WTC11 (cell line): Measurements from ENCODE around the gene MBP. TPM values are rescaled to one million over a fixed set of nuclear protein-coding genes. Genes with fewer than 3 reads are reported as not detected.

Experiments used
- ATAC-seq: fragments of 200-7000 bp; cut with Tn5 transposase; 2 replicates; pipeline ENCODE4 v1.10.0; 2021; ENCODE audit warnings: mild to moderate bottlenecking, moderate library complexity
- CTCF ChIA-PET: fragments of 300-600 bp; sonication (Branson Sonifier 250); formaldehyde crosslinking; loops from one replicate; lab custom pipeline; 2021; ENCODE audit warnings: antibody characterized with exemption; lab: Charles Lee
- POLR2A ChIA-PET: fragments of 350-600 bp; sonication (Branson Sonifier 250); formaldehyde crosslinking; loops from one replicate; lab custom pipeline; 2021; ENCODE audit warnings: antibody characterized with exemption; lab: Charles Lee
- DNase-seq: peaks from one replicate; pipeline ENCODE4 v3.0.0; 2021; ENCODE audit warnings: low spot score
- H3K27ac Mint-ChIP-seq: 2 replicates; pipeline ENCODE4 v1.8.0; 2021; ENCODE audit warnings: mixed read lengths
- H3K27me3 Mint-ChIP-seq: 2 replicates; pipeline ENCODE4 v1.8.0; 2021; ENCODE audit warnings: low read depth, mild to moderate bottlenecking, moderate library complexity, mixed read lengths
- H3K36me3 Mint-ChIP-seq: 2 replicates; pipeline ENCODE4 v1.8.0; 2021; ENCODE audit warnings: mixed read lengths
- H3K4me1 Mint-ChIP-seq: 2 replicates; pipeline ENCODE4 v1.8.0; 2022; ENCODE audit warnings: mixed read lengths
- H3K4me3 Mint-ChIP-seq: 2 replicates; pipeline ENCODE4 v1.8.0; 2021; ENCODE audit warnings: mild to moderate bottlenecking, moderate library complexity, mixed read lengths
- H3K9me3 Mint-ChIP-seq: 2 replicates; pipeline ENCODE4 v1.8.0; 2021; ENCODE audit warnings: mixed read lengths
- AFF4 ChIP-seq: sonication (generic); formaldehyde crosslinking; IDR thresholded peaks from 2 replicates; pipeline ENCODE4 v1.8.1; 2023; ENCODE audit warnings: mild to moderate bottlenecking, missing genetic modification reagents, borderline replicate concordance
- ATF3 ChIP-seq: sonication (generic); formaldehyde crosslinking; conservative IDR thresholded peaks from 2 replicates; pipeline ENCODE4 v1.8.1; 2022; ENCODE audit warnings: mild to moderate bottlenecking, missing genetic modification reagents
- ATF6 ChIP-seq: sonication (generic); formaldehyde crosslinking; IDR thresholded peaks from 2 replicates; pipeline ENCODE4 v1.8.1; 2023; ENCODE audit warnings: mild to moderate bottlenecking, missing genetic modification reagents
- FOXK1 ChIP-seq: sonication (generic); formaldehyde crosslinking; IDR thresholded peaks from 2 replicates; pipeline ENCODE4 v1.8.0; 2022; ENCODE audit warnings: mild to moderate bottlenecking, moderate library complexity, missing genetic modification reagents
- HMGA2 ChIP-seq: fragments of 250-450 bp; sonication (Bioruptor Pico); IDR thresholded peaks from 2 replicates; pipeline ENCODE4 v1.4.0; 2021; ENCODE audit warnings: mild to moderate bottlenecking, moderate library complexity
- IRF1 ChIP-seq: sonication (generic); formaldehyde crosslinking; IDR thresholded peaks from 2 replicates; pipeline ENCODE4 v1.8.0; 2023; ENCODE audit warnings: missing genetic modification reagents
- KAT7 ChIP-seq: sonication (generic); formaldehyde crosslinking; IDR thresholded peaks from 2 replicates; pipeline ENCODE4 v1.8.1; 2023; ENCODE audit warnings: missing genetic modification reagents, mild to moderate bottlenecking, borderline replicate concordance
- MLX ChIP-seq: sonication (generic); formaldehyde crosslinking; IDR thresholded peaks from 2 replicates; pipeline ENCODE4 v1.8.1; 2023; ENCODE audit warnings: mild to moderate bottlenecking, missing genetic modification reagents, moderate library complexity
- NFATC4 ChIP-seq: fragments of 250-450 bp; sonication (Bioruptor Pico); IDR thresholded peaks from 2 replicates; pipeline ENCODE4 v1.9.0; 2021; ENCODE audit warnings: mild to moderate bottlenecking
- NFYB ChIP-seq: sonication (generic); formaldehyde crosslinking; conservative IDR thresholded peaks from 2 replicates; pipeline ENCODE4 v1.8.0; 2022; ENCODE audit warnings: low read depth, missing genetic modification reagents
- PRRX2 ChIP-seq: fragments of 250-450 bp; sonication (Bioruptor Pico); IDR thresholded peaks from 2 replicates; pipeline ENCODE4 v1.8.0; 2021; ENCODE audit warnings: mild to moderate bottlenecking
- RELA ChIP-seq: sonication (generic); formaldehyde crosslinking; IDR thresholded peaks from 2 replicates; pipeline ENCODE4 v1.8.1; 2022; ENCODE audit warnings: missing genetic modification reagents, mild to moderate bottlenecking, borderline replicate concordance
- SMAD3 ChIP-seq: sonication (generic); formaldehyde crosslinking; IDR thresholded peaks from 2 replicates; pipeline ENCODE4 v1.8.0; 2022; ENCODE audit warnings: missing genetic modification reagents, mild to moderate bottlenecking, borderline replicate concordance
- STAT6 ChIP-seq: sonication (generic); formaldehyde crosslinking; conservative IDR thresholded peaks from 2 replicates; pipeline ENCODE4 v1.8.1; 2023; ENCODE audit warnings: mild to moderate bottlenecking, low read depth, missing genetic modification reagents, moderate library complexity
- TEAD1 ChIP-seq: sonication (generic); formaldehyde crosslinking; IDR thresholded peaks from 2 replicates; pipeline ENCODE4 v1.8.0; 2022; ENCODE audit warnings: mild to moderate bottlenecking, missing genetic modification reagents
- USF1 ChIP-seq: sonication (generic); formaldehyde crosslinking; IDR thresholded peaks from 2 replicates; pipeline ENCODE4 v1.8.0; 2022; ENCODE audit warnings: mild to moderate bottlenecking, missing genetic modification reagents
- ZBTB21 ChIP-seq: sonication (generic); formaldehyde crosslinking; IDR thresholded peaks from 2 replicates; pipeline ENCODE4 v1.8.1; 2023; ENCODE audit warnings: mild to moderate bottlenecking, missing genetic modification reagents, borderline replicate concordance
- ZNF263 ChIP-seq: sonication (generic); formaldehyde crosslinking; IDR thresholded peaks from 2 replicates; pipeline ENCODE4 v1.8.1; 2022; ENCODE audit warnings: low read depth, mild to moderate bottlenecking, moderate library complexity, missing genetic modification reagents
- ZNF281 ChIP-seq: sonication (generic); formaldehyde crosslinking; IDR thresholded peaks from 2 replicates; pipeline ENCODE4 v1.8.0; 2023; ENCODE audit warnings: mild to moderate bottlenecking, missing genetic modification reagents
- total RNA-seq: library from RNA; stranded (reverse); gene quantifications from 3 replicates; pipeline ENCODE4 v1.2.3, GENCODE V29; 2021

MBP gene
- total RNA-seq, 1 experiment from 2014 or later, result 19.6 TPM

- no peak overlapping the region for H3K4me3 Mint-ChIP-seq
- DNase-seq (no peak), ATAC-seq (no peak)
- H3K36me3 Mint-ChIP-seq, result peaks cover 7% of the 10 kb centered on the region
- H3K4me1 Mint-ChIP-seq, result peaks cover 68% of the 10 kb centered on the region
- H3K27ac Mint-ChIP-seq, result 0 out of 2 replicates have a peak overlapping the region, but pooled peaks have one; percentile 26
- TF ChIP-seq ATF3 (CRISPR knock-in tag) (no peak), USF1 (CRISPR knock-in tag) (no peak), TEAD1 (CRISPR knock-in tag) (no peak), ZNF281 (CRISPR knock-in tag) (no peak), ZBTB21 (no peak), MLX (no peak)
- no peaks in the 10 kb centered on the region for H3K27me3 Mint-ChIP-seq
- ChIA-PET CTCF (interaction anchor here (1.3 kb wide), 1 partner anchor 20 kb away, joined by 3 read pairs; no protein-coding TSS in a partner anchor), POLR2A (no interaction called here)
- H3K9me3 Mint-ChIP-seq, result no peaks in the 10 kb centered on the region
These were observed 21.1 kb downstream of the MBP start for GRCh38 chr18:77111449-77111848.

- no peak for DNase-seq
- Mint-ChIP-seq H3K27me3 (no peaks in the 10 kb centered on the region), H3K9me3 (no peaks in the 10 kb centered on the region), H3K4me1 (peaks cover 63% of the 10 kb centered on the region), H3K27ac (0 out of 2 replicates have a peak overlapping the region, but pooled peaks have one; percentile 26), H3K36me3 (peaks cover 4% of the 10 kb centered on the region; the same call in 1 of the 2 replicates), H3K4me3 (no peak overlapping the region)
- no peak for ATAC-seq
- ChIA-PET POLR2A (no interaction called here), CTCF (no interaction called here)
- no peak for TF ChIP-seq PRRX2
- no peak for TF ChIP-seq SMAD3
- TF ChIP-seq NFATC4 (CRISPR knock-in tag), result no peak
- TF ChIP-seq STAT6, result no peak
These were observed 21.6 kb downstream of the MBP start for GRCh38 chr18:77110936-77111335.

- no peaks in the 10 kb centered on the region for H3K9me3 Mint-ChIP-seq
- peak; percentile 42 for ATAC-seq
- H3K36me3 Mint-ChIP-seq, result peaks cover 3% of the 10 kb centered on the region; the same call in 1 of the 2 replicates
- TF ChIP-seq KAT7 (CRISPR knock-in tag), result no peak
- no peak for TF ChIP-seq SMAD3
- TF ChIP-seq ZNF263 (CRISPR knock-in tag), result no peak
- no peak for TF ChIP-seq ATF6 (CRISPR knock-in tag)
- no peak for TF ChIP-seq HMGA2 (CRISPR knock-in tag)
- no peak for TF ChIP-seq RELA
- TF ChIP-seq FOXK1 (CRISPR knock-in tag), result no peak
- no peak for TF ChIP-seq IRF1 (CRISPR knock-in tag)
- TF ChIP-seq NFYB (CRISPR knock-in tag), result no peak
- no peak for TF ChIP-seq AFF4
- TF ChIP-seq, all 79 proteins: peak for 0
- H3K4me3 Mint-ChIP-seq, result no peak overlapping the region
- H3K27ac Mint-ChIP-seq, result no peak overlapping the region
- no peak for DNase-seq
- H3K4me1 Mint-ChIP-seq, result peaks cover 64% of the 10 kb centered on the region
- CTCF ChIA-PET, result no interaction called here
- H3K27me3 Mint-ChIP-seq, result no peaks in the 10 kb centered on the region
- POLR2A ChIA-PET, result no interaction called here
These were observed 22.2 kb downstream of the MBP start for GRCh38 chr18:77110400-77110799.
